Glomerular visceral epithelial cell (primary cell): ENCODE results near the gene LONRF2.

Source experiments
- DNase-seq: peaks from one replicate; pipeline ENCODE4 v3.0.0-alpha.2; 2016; ENCODE audit errors: extremely low spot score

The LONRF2 gene

GRCh38 chr2:100301881-100302584 is 20.3 kb downstream of the LONRF2 start:
- DNase-seq, result no peak

GRCh38 chr2:100299548-100299947 is 22.8 kb downstream of the LONRF2 start:
- no peak for DNase-seq

- DNase-seq, result no peak
These were observed 24.8 kb downstream of the LONRF2 start for GRCh38 chr2:100297511-100297910.

GRCh38 chr2:100294162-100294497 is 28.2 kb downstream of the LONRF2 start:
- DNase-seq, result no peak

- DNase-seq, result no peak
These were observed 28.8 kb downstream of the LONRF2 start for GRCh38 chr2:100293341-100294161.

- DNase-seq, result peak; percentile 97
These were observed 30.2 kb downstream of the LONRF2 start for GRCh38 chr2:100292022-100292580.

GRCh38 chr2:100291152-100291970 is 30.9 kb downstream of the LONRF2 start:
- DNase-seq, result peak; percentile 95

GRCh38 chr2:100290718-100291151 is 31.6 kb downstream of the LONRF2 start:
- no peak for DNase-seq

- no peak for DNase-seq
These were observed 33.3 kb downstream of the LONRF2 start for GRCh38 chr2:100289020-100289419.

- no peak for DNase-seq
These were observed 36.0 kb downstream of the LONRF2 start for GRCh38 chr2:100286318-100286717.

- peak; percentile 62 for DNase-seq
These were observed 36.6 kb downstream of the LONRF2 start for GRCh38 chr2:100285691-100286090.

- no peak for DNase-seq
These were observed 37.3 kb downstream of the LONRF2 start for GRCh38 chr2:100285011-100285410.

- DNase-seq, result no peak
These were observed 38.4 kb downstream of the LONRF2 start for GRCh38 chr2:100283724-100284501.

- no peak for DNase-seq
These were observed 40.5 kb downstream of the LONRF2 start for GRCh38 chr2:100281521-100282438.

GRCh38 chr2:100279586-100280534 is 42.4 kb downstream of the LONRF2 start:
- no peak for DNase-seq

GRCh38 chr2:100278986-100279385 is 43.3 kb downstream of the LONRF2 start:
- no peak for DNase-seq

GRCh38 chr2:100278501-100278900 is 43.8 kb downstream of the LONRF2 start:
- DNase-seq, result no peak

GRCh38 chr2:100277540-100278207 is 44.6 kb downstream of the LONRF2 start:
- no peak for DNase-seq
